IMR-90 (cell line): ENCODE data around the gene TMEM62. TPM values are rescaled to one million over a fixed set of nuclear protein-coding genes. Genes with fewer than 3 reads are reported as not detected.

Source experiments
- ATAC-seq: fragments of 200-7000 bp; cut with Tn5 transposase; 2 replicates; pipeline ENCODE4 v1.9.1; 2020; ENCODE audit warnings: low read depth, mild to moderate bottlenecking, moderate library complexity
- BruUV-seq: library from RNA; stranded (reverse); fragments of 400-500 nt; replicated peaks from 2 replicates; lab custom pipeline; 2021; lab: Mats Ljungman, UMichigan
- CTCF ChIA-PET: fragments of 300-600 bp; formaldehyde crosslinking; extraction: SDS; loops from one replicate; lab custom pipeline; 2021; ENCODE audit warnings: antibody characterized with exemption; lab: Yijun Ruan, JAX
- POLR2A ChIA-PET: fragments of 300-600 bp; sonication (Branson Sonifier 250); formaldehyde crosslinking; loops from one replicate; lab custom pipeline; 2022; ENCODE audit warnings: antibody characterized with exemption; ENCODE audit not compliant: unreplicated experiment; lab: Charles Lee
- DNase-seq: peaks from one replicate; pipeline ENCODE4 v3.0.0; 2013
- H2AFZ ChIP-seq: replicated peaks from 2 replicates; pipeline ENCODE3; 2013; ENCODE audit warnings: low read length, mild to moderate bottlenecking; ENCODE audit not compliant: poor library complexity
- H2AK5ac ChIP-seq: 2 replicates; pipeline ENCODE4 v1.6.1; 2013; ENCODE audit warnings: low read depth, low read length, inconsistent platforms
- H2AK9ac ChIP-seq: replicated peaks from 2 replicates; pipeline ENCODE3; 2013; ENCODE audit warnings: mild to moderate bottlenecking, low read depth, low read length, moderate library complexity; ENCODE audit not compliant: poor library complexity
- H2BK120ac ChIP-seq: 2 replicates; pipeline ENCODE4 v1.6.1; 2013; ENCODE audit warnings: low read depth, low read length, inconsistent platforms
- H2BK15ac ChIP-seq: 3 replicates; pipeline ENCODE4 v1.6.1; 2013; ENCODE audit warnings: low read depth, low read length, inconsistent platforms
- H2BK20ac ChIP-seq: 2 replicates; pipeline ENCODE4 v1.6.1; 2013; ENCODE audit warnings: low read depth, mild to moderate bottlenecking, inconsistent platforms, low read length, moderate library complexity
- H2BK5ac ChIP-seq: 2 replicates; pipeline ENCODE4 v1.6.1; 2013; ENCODE audit warnings: mild to moderate bottlenecking, low read depth, low read length, inconsistent platforms; ENCODE audit not compliant: poor library complexity, severe bottlenecking
- H3K14ac ChIP-seq: replicated peaks from 2 replicates; pipeline ENCODE4 v1.6.1; 2013; ENCODE audit warnings: low read depth, low read length, inconsistent platforms
- H3K18ac ChIP-seq: 2 replicates; pipeline ENCODE4 v1.6.1; 2013; ENCODE audit warnings: low read depth, low read length, control low read depth
- H3K23ac ChIP-seq: 2 replicates; pipeline ENCODE4 v1.6.1; 2013; ENCODE audit warnings: low read depth, low read length, inconsistent platforms
- H3K27ac ChIP-seq: 2 replicates; pipeline ENCODE4 v1.5.1; 2013; ENCODE audit warnings: mild to moderate bottlenecking, control low read depth, low read length; ENCODE audit not compliant: insufficient read depth
- H3K27me3 ChIP-seq: 2 replicates; pipeline ENCODE4 v1.6.1; 2013; ENCODE audit warnings: low read length; ENCODE audit not compliant: control insufficient read depth, insufficient read depth
- H3K36me3 ChIP-seq: 2 replicates; pipeline ENCODE4 v1.6.1; 2013; ENCODE audit warnings: low read length, mixed read lengths; ENCODE audit not compliant: control insufficient read depth, insufficient read depth
- H3K4ac ChIP-seq: 2 replicates; pipeline ENCODE4 v1.6.1; 2013; ENCODE audit warnings: low read depth, low read length, inconsistent platforms
- H3K4me1 ChIP-seq: 2 replicates; pipeline ENCODE4 v1.6.1; 2013; ENCODE audit warnings: low read length, mixed read lengths; ENCODE audit not compliant: control insufficient read depth, insufficient read depth
- H3K4me2 ChIP-seq: 2 replicates; pipeline ENCODE4 v1.6.1; 2013; ENCODE audit warnings: low read depth, mild to moderate bottlenecking, control low read depth, low read length, moderate library complexity
- H3K4me3 ChIP-seq: 2 replicates; pipeline ENCODE4 v1.5.1; 2013; ENCODE audit warnings: low read depth, mild to moderate bottlenecking, control low read depth, low read length, moderate library complexity; ENCODE audit not compliant: insufficient read depth
- H3K56ac ChIP-seq: 2 replicates; pipeline ENCODE4 v1.6.1; 2013; ENCODE audit warnings: low read length, inconsistent platforms; ENCODE audit not compliant: insufficient read depth; ENCODE audit errors: extremely low read depth
- H3K79me1 ChIP-seq, 2 experiments: 2 replicates each; pipeline ENCODE4 v1.6.1; 2013; ENCODE audit warnings: low read length in 2 of 2, inconsistent platforms in 1 of 2, low read depth in 1 of 2
- H3K9ac ChIP-seq: 2 replicates; pipeline ENCODE4 v1.6.1; 2013; ENCODE audit warnings: low read depth, low read length, control low read depth
- H3K9me1 ChIP-seq: 2 replicates; pipeline ENCODE4 v1.6.1; 2013; ENCODE audit warnings: low read length, inconsistent platforms; ENCODE audit not compliant: insufficient read depth
- H3K9me3 ChIP-seq: 2 replicates; pipeline ENCODE4 v1.6.1; 2013; ENCODE audit warnings: low read length; ENCODE audit not compliant: control insufficient read depth, insufficient read depth
- H4K20me1 ChIP-seq: 2 replicates; pipeline ENCODE4 v1.6.1; 2013; ENCODE audit warnings: low read length, inconsistent platforms; ENCODE audit not compliant: insufficient read depth
- H4K5ac ChIP-seq: 2 replicates; pipeline ENCODE4 v1.6.1; 2013; ENCODE audit warnings: mild to moderate bottlenecking, low read depth, low read length, control low read depth
- H4K8ac ChIP-seq, 2 experiments: 2 replicates each; pipeline ENCODE4 v1.6.1; 2013; ENCODE audit warnings: low read depth in 2 of 2, low read length in 2 of 2, control low read depth in 1 of 2, inconsistent platforms in 1 of 2
- H4K91ac ChIP-seq: 2 replicates; pipeline ENCODE4 v1.6.1; 2013; ENCODE audit warnings: low read depth, low read length, inconsistent platforms; ENCODE audit not compliant: insufficient read depth
- BHLHE40 ChIP-seq: fragments of 150-350 bp; IDR thresholded peaks from 2 replicates; pipeline ENCODE4 v1.6.1; 2016; ENCODE audit warnings: mild to moderate bottlenecking, low read depth, low read length
- CEBPB ChIP-seq: IDR thresholded peaks from 2 replicates; pipeline ENCODE4 v1.6.1; 2012; ENCODE audit warnings: low read depth, low read length, improper control_type of control experiment
- FOS ChIP-seq: fragments of 150-350 bp; IDR thresholded peaks from 2 replicates; pipeline ENCODE4 v1.6.1; 2016; ENCODE audit warnings: low read depth, low read length
- MAFK ChIP-seq: IDR thresholded peaks from 2 replicates; pipeline ENCODE4 v1.6.1; 2012; ENCODE audit warnings: low read depth, low read length, improper control_type of control experiment
- MXI1 ChIP-seq: IDR thresholded peaks from 2 replicates; pipeline ENCODE4 v1.6.1; 2012; ENCODE audit warnings: low read depth, mild to moderate bottlenecking, low read length, moderate library complexity, borderline replicate concordance
- NFE2L2 ChIP-seq: fragments of 150-350 bp; IDR thresholded peaks from 2 replicates; pipeline ENCODE4 v1.6.1; 2016; ENCODE audit warnings: low read depth, mild to moderate bottlenecking, low read length
- POLR2A ChIP-seq: IDR thresholded peaks from 2 replicates; pipeline ENCODE4 v1.6.1; 2012; ENCODE audit warnings: mild to moderate bottlenecking, low read depth, low read length
- RAD21 ChIP-seq: IDR thresholded peaks from 2 replicates; pipeline ENCODE4 v1.6.1; 2012; ENCODE audit warnings: low read length, improper control_type of control experiment
- RCOR1 ChIP-seq: IDR thresholded peaks from 2 replicates; pipeline ENCODE4 v1.6.1; 2012; ENCODE audit warnings: mild to moderate bottlenecking, low read length, improper control_type of control experiment; ENCODE audit not compliant: insufficient replicate concordance
- SMC3 ChIP-seq: fragments of 150-350 bp; IDR thresholded peaks from 2 replicates; pipeline ENCODE4 v1.6.1; 2016; ENCODE audit warnings: low read depth, mild to moderate bottlenecking, antibody characterized with exemption, low read length, moderate library complexity
- WGBS, 2 experiments: methylation state at CpG; one replicate each; pipeline versions ENCODE4 v1.1.5 to v1.1.7; 2013; ENCODE audit warnings: missing lambda C conversion rate in 2 of 2; ENCODE audit not compliant: insufficient read length in 1 of 2; ENCODE audit errors: extremely low coverage in 2 of 2; 5-methylcytosine and 5-hydroxymethylcytosine counted together
- dilution Hi-C: fragments of 300-500 bp; cut with HindIII; formaldehyde crosslinking; loops from one replicate; pipeline ENCODE4 v1.14.3; 2018; ENCODE audit warnings: low sequenced_read_pairs; ENCODE audit not compliant: unreplicated experiment
- in situ Hi-C: fragments of 300-500 bp; cut with MboI; formaldehyde crosslinking; loops from 3 replicates; pipeline ENCODE4 v1.14.3; 2019; ENCODE audit warnings: low sequenced_read_pairs, inconsistent platforms, mixed read lengths
- intact Hi-C: fragments of 100-400 bp; cut with micrococcal nuclease; formaldehyde crosslinking; loops from 2 replicates; pipeline ENCODE4 v1.10.0; 2022
- polyA plus RNA-seq, 3 experiments: library from polyadenylated mRNA; depleted of rRNA; stranded (reverse); fragments of >200 nt; gene quantifications; 2 replicates each; pipeline ENCODE4 v1.2.3, GENCODE V29; 2012; ENCODE audit warnings: low replicate concordance in 1 of 3
- total RNA-seq: library from RNA; depleted of rRNA; stranded (reverse); fragments of >200 nt; gene quantifications from 2 replicates; pipeline ENCODE4 v1.2.3, GENCODE V29; 2012
- TF ChIP-seq, protein P1 (sequence below): fragments of 150-350 bp; IDR thresholded peaks from 2 replicates; pipeline ENCODE4 v1.6.1; 2017; ENCODE audit warnings: mild to moderate bottlenecking, antibody characterized with exemption, low read length, low read depth
- TF ChIP-seq, protein P2 (sequence below): fragments of 150-350 bp; IDR thresholded peaks from 2 replicates; pipeline ENCODE4 v1.6.1; 2016; ENCODE audit warnings: low read depth, mild to moderate bottlenecking, low read length, moderate library complexity, borderline replicate concordance
- TF ChIP-seq, protein P3 (sequence below): conservative IDR thresholded peaks from 2 replicates; pipeline ENCODE4 v1.5.1; 2012; ENCODE audit warnings: mild to moderate bottlenecking, low read depth, low read length, improper control_type of control experiment

TMEM62 gene
- total and polyA plus RNA-seq, 2 of the 4 experiments (the other 2 are of a cell fraction), result 3.7 to 5.6 TPM

DNA sequence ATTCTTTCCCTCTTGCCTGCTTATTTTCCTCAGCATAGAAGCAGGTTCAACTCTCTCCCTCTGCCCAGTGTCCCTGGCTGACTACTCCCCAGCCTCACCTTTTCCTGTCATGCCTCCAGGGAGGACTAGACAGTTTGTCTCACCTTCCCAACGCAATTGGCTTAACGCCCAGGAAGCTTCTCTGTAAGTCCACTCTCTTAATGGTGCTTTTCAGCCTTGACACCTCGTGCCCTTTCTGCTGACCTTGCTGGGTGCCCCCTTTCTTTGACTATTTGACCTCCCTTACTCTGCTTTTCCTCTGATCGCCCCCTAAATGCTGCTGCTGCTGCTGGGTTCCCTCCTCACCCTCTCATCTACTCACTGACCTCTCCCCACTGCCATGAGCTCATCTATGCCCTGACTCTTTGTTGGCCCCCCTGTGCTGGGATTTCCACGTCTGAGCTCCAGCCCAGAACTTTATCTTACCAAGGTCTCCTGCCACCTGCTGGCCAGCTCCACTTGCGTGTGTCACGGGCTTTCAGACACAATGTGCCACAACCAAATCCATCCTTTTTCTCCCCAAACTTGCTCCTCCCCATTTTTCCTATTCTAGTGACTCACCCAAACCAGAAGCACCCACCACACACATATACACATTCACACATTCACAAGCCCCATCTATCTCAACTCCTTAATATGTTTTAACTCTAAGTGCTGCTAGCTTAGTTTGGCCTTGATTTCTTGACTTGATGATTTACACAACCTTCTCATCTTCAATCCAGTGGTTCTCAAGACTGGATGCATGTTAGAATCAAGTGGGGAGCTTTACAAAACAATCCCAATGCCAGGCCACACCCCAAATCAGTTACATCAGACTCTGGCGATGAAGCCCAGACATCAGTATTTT lies 70.9 kb downstream of the TMEM62 start (continued):
- TF ChIP-seq MXI1 (no peak), RCOR1 (no peak)

DNA sequence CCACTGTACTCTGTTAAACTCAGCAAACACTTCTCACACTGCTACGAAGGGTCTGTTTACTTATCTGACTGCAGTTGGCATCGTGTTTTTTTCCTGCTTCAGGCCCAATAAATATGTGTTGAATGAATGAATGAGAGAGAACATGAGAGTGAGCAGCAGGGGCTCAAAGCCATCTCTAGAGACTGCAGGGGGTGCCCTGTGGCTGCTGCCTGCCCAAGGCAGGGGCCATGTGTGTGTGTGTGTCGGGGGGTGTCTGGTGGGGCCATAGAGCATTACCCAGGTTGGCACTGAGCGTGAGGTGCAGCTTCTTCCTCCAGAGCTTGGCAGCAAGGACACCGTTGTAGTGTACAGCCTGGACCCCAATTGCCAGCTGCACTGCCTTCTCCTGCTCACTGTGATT lies 72.7 kb downstream of the TMEM62 start:
- intact Hi-C loops (no loop called here), dilution Hi-C loops (no loop called here), in situ Hi-C loops (no loop called here)
- Histone ChIP-seq H3K4ac (no peak overlapping the region), H3K27me3 (peaks cover 66% of the 10 kb centered on the region), H2AK5ac (no peak overlapping the region), H3K9me1 (no peaks in the 10 kb centered on the region; the same call in 1 of the 2 replicates), H3K9ac (no peak overlapping the region), H4K8ac (no peak overlapping the region), H2AFZ (no peak overlapping the region), H4K91ac (no peak overlapping the region), H2BK15ac (no peak overlapping the region), H2BK5ac (no peak overlapping the region), H3K79me1 (no peaks in the 10 kb centered on the region), H3K23ac (no peak overlapping the region), H3K27ac (no peak overlapping the region), H2AK9ac (no peak overlapping the region), H3K4me3 (no peak overlapping the region), H3K4me1 (no peaks in the 10 kb centered on the region), H2BK120ac (no peak overlapping the region), H3K4me2 (no peak overlapping the region), H4K20me1 (no peaks in the 10 kb centered on the region), H3K56ac (no peak overlapping the region), H3K18ac (no peak overlapping the region), H3K9me3 (no peaks in the 10 kb centered on the region), H2BK20ac (no peak overlapping the region), H3K14ac (no peak overlapping the region), H3K36me3 (no peaks in the 10 kb centered on the region), H4K5ac (no peak overlapping the region)
- CTCF ChIA-PET, result no interaction called here
- BruUV-seq, result no TSS peak
- ATAC-seq (no peak), DNase-seq (no peak)
- POLR2A ChIA-PET, result no interaction called here
- WGBS, 2 experiments, result 56% methylated on average over 2 of the region's 5 CpGs; no CpG with 5 or more reads in 1 of the 2 experiments
- TF ChIP-seq SMC3, result no peak
- no peak for TF ChIP-seq MAFK
- TF ChIP-seq, protein P1, sequence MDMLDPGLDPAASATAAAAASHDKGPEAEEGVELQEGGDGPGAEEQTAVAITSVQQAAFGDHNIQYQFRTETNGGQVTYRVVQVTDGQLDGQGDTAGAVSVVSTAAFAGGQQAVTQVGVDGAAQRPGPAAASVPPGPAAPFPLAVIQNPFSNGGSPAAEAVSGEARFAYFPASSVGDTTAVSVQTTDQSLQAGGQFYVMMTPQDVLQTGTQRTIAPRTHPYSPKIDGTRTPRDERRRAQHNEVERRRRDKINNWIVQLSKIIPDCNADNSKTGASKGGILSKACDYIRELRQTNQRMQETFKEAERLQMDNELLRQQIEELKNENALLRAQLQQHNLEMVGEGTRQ, result no peak
- TF ChIP-seq BHLHE40, result no peak
- no peak for TF ChIP-seq CEBPB
- TF ChIP-seq MXI1, result no peak
- TF ChIP-seq FOS, result no peak
- no peak for TF ChIP-seq NFE2L2
- TF ChIP-seq RAD21, result no peak
- no peak for TF ChIP-seq POLR2A
- TF ChIP-seq, protein P2, sequence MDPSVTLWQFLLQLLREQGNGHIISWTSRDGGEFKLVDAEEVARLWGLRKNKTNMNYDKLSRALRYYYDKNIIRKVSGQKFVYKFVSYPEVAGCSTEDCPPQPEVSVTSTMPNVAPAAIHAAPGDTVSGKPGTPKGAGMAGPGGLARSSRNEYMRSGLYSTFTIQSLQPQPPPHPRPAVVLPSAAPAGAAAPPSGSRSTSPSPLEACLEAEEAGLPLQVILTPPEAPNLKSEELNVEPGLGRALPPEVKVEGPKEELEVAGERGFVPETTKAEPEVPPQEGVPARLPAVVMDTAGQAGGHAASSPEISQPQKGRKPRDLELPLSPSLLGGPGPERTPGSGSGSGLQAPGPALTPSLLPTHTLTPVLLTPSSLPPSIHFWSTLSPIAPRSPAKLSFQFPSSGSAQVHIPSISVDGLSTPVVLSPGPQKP, result no peak
- TF ChIP-seq, protein P3, sequence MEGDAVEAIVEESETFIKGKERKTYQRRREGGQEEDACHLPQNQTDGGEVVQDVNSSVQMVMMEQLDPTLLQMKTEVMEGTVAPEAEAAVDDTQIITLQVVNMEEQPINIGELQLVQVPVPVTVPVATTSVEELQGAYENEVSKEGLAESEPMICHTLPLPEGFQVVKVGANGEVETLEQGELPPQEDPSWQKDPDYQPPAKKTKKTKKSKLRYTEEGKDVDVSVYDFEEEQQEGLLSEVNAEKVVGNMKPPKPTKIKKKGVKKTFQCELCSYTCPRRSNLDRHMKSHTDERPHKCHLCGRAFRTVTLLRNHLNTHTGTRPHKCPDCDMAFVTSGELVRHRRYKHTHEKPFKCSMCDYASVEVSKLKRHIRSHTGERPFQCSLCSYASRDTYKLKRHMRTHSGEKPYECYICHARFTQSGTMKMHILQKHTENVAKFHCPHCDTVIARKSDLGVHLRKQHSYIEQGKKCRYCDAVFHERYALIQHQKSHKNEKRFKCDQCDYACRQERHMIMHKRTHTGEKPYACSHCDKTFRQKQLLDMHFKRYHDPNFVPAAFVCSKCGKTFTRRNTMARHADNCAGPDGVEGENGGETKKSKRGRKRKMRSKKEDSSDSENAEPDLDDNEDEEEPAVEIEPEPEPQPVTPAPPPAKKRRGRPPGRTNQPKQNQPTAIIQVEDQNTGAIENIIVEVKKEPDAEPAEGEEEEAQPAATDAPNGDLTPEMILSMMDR, result no peak
